IPS-NIHi7 (cell line): ENCODE data around the gene TEAD1.

Experiments used
- DNase-seq: peaks from one replicate; pipeline ENCODE4 v3.0.0; 2012; ENCODE audit warnings: mixed read lengths; ENCODE audit errors: extremely low spot score

The TEAD1 gene

DNA sequence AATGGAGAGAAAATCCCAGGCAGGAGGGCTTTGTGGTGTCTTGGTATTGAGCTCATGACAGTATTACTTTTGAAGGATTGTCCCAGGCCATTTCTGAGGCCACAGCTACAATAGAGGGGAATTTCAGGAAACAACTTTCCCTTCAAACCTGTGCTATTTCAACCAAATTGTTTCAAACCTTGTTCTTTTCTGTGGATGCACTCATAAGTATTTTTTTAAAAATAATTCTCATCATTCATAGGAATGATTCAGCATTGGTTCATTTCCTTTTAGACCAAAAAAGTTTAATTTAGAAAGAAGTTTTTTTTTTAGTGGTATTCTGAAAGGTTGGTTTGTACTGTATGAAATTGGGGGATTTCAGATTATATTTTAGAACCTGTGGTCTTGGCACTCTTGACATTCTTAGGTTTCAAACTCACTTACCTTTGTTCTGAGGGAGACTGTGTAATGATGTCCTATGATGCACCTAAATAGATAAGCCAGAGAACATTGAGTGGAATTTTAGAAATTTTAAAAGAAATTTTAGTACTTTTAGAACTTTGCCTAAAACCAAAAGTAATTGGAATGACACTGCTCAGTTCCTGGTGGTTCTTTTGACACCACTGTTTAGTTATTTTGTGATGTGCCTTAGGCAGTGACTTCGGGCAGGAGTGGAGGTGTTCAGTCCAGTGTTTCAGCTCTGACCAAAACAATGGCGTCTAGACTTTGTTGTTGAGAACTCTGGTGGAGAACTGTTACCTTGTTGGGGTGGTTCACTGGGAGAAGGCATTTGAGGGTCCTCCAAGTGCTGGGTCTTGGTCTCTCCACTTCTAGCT, 12.2 kb downstream of the TEAD1 start:
- DNase-seq: no peak

DNA sequence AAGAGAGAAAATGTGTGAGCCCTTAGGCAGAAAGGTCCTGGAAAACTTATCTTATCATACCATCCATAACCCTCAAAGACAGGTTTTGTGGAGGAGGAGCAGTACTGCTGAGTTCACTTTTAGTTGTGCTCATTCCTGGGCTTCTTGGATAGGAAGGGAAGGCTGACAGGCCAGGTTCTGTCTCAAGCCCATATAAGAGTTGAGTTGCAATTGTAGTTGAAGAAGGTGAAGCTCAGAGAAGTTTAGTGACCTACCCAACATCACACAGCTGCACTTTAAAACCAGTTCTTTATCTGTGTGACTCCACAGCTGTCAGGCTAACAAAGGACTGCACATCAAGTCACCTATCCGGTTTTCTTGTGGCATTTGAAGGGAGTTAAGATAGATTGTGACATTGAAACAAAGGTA, 13.0 kb downstream of the TEAD1 start:
- no peak for DNase-seq

DNA sequence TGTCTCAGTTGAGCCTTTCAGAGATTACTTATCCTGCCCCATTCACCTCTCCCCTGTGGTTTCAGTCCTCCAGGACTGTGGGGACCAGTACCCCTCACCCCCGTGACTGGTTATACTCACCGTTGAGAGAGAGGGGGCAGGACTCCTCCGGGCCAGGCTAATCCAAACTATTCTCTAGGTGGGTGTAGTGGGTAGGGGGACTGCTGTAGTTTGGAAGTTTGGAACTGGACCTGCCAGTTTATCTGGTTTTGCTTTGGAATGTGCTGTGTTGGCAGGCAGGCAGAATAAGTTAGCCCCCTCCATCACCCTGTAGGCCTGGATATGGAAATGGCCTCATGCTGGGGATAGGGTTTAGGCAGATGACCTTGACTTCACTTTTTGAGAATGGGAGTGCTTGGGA, 13.5 kb downstream of the TEAD1 start:
- peak; percentile 65 for DNase-seq

DNA sequence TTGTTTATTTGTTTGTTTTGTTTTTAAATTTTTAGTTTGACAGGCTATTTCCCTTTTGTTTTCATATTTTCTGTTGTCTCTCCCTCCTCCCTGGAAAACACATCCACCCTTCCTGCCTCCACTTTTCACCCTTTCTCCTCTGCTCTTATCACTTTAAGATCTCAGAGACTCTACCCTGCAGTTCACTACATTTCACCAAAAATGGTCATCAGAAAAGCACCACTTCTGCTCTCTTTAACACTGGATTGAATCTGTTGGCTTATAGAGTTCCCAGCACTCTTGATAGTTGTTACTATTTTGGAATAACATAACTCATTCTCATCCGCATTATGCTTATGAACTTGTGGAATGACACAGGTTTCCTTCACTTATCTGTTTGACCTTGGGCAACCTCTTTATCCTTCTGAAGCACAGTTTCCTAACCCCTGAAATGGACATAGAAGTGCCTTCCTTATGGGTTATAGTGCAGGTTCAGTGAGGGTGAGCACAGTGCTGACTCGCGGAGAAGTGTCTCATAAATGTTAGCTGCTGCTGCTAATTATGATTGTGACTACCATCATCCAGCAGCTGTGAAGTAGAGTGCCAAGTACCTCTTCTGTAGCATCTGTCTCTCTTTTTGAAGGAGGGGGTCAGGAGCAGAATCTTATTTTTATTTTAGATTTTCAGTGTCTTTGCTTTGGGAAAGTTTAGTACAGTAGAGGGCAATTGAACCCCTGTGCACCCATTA, 15.0 kb downstream of the TEAD1 start:
- no peak for DNase-seq

DNA sequence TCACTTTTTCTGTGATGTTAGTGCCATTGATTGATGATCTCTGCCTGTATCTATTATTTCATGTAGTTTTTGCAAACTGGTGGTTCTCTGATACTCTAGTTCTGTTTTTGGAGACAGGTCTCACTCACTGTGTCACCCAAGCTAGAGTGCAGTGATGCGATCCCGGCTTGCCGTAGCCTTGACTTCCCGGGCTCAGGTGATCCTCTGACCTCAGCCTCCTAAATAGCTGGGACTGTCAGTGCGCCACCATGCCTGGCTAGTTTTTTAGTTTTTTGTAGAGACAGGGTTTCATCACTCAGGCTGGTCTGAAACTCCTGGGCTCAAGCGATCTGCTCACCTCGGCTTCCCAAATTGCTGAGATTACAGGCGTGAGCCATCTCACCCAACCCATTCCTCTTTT, 16.4 kb downstream of the TEAD1 start:
- DNase-seq: no peak

DNA sequence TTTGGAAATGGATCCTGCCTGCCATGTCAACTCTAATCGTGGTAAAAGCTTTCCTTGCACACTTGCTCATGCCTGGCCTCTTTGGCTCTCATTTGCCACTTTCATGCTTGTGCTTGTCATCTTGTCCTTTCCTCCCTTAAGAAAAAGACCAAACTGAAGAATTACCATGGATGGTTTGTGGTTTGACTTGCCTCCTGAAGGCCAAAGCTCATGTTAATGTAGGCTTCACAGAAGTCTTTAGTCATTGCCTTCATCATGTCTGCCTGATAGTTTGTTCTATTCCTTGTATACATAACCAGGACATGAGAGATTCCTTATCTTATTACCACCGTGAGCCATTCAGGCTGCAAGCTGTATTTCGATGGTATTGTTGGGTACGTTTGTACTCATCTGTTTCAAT, 17.3 kb downstream of the TEAD1 start:
- DNase-seq: no peak

DNA sequence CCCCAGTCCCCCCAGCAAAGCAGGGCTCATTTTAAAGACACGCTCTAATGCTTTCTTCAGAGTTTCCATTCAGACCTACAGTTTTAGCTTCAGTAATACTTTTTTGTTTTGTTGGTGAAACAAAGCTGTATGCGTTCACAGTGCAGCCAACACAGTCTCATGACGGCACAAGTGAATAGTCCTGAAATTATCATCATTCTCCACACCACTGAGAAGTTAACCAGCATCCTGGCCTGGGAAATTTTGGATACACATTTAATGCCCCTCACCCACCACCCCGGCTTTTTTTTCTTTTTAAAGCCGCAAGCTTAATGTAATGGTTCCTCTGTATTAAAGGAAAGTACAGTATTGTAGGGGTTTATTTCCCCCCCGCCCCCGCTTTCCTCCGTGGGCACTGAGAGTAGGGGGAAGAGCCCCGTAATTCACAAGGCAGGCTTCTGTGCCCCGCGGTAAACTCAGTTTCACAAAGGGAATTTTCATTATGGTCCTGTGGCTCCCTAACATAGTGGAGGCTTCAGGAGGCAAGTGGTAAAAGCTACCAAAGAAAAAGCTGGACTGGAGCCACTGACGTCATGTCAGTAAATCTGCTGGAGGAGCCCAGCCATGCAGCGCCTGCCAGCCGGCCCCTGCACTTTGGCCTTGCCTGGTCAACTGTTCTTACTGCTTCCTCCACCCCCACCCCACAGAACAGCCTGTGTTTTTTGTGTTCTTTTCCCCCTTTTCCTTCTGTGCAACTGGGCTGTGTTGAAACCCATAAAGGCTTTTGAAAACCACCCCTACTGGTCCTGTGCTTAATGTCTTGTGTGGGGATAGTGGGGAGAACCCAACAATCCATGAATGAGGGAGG, 18.2 kb downstream of the TEAD1 start:
- no peak for DNase-seq

DNA sequence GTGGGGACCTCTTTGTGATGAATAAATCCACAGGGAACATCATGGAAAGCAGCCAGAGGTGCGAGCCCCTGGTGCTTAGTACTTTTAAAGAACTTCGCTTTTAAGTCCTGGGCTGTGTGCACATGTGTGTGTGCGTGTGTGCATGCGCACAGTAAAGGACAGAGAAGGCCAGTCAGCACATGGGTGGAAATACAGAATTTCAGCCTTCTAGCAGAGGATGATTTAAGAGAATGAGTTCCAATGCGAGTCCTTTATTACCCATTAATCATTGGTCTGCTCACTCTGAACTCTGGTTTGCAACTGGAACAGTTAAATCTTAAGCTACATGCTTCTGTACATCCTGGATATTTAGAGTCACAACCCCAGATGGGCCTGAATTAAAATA, 18.9 kb downstream of the TEAD1 start:
- DNase-seq: no peak

DNA sequence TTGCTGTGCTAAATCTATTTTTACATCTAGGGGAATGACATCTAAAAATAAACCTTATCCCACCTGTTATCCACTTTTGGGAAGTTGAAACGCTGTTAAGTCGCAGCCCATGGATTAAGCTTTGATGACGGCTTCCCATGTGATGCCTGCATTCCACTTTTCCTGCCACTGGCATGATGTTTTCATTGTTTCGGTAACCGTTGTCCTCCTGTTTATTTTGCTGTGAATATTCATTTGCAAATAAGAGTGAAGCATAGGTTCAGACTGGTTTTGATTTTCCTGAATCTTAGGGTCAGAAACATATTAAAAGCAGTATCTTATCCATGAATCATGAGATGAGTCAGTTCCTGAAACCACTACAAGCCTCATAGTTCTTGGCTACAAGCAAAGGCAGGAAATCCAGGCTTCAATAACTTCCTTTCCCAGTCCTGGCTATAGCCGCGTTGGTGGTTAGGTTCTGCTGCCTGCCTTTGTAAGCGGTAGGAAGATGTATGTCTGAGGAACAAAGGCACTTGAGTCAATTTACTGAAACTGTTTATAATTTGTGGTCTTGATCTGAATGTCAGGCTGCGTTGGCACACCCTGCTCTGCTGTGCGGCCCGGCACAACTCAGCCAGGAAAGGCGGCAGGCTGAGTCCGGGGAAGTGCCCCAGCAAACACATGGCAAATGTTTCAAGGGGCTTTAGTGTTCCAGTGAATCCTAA, 19.4 kb downstream of the TEAD1 start:
- DNase-seq: no peak

DNA sequence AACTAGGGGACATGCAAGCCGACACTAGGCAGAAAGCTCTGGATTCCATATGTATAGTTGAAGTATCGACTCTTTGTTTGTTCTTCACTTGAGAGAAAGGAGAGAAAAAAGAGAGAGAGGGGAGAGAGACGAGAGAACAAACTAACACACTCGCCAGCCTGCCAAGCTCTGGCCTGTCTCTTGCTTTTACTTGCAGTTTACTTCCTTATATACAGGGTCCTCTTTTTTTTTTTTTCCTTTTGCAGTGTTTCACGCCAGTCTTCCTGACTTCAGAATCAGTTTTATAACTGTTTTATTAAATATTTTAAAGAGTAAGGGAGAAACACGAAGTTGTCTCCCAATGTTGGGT, 19.9 kb downstream of the TEAD1 start:
- DNase-seq: no peak

DNA sequence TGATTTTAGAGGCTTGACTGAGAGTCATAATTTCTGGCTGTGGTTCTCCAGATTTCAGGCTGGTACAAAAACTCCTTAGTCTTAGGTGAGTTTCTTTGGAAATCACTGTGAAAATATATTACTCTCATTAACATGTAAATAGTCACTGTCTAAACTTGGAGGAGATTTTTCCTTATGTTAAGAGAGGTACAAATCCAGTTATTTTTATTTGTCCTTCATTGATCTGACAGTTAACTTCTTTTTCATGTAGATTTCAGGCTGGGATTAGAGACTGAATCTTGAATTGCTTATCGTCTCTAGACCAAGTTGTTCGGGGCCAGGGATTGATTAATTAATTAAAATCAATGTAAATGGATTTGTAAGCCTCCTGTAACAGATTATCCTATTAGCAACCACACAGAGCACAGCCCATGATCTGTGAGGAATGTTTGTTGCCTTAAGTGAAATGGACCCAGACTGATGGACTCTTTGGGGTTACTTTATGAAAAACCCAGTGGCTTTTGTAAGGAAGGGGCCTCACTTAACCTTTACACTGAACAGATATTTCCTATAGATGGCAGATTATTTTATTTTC, 21.1 kb downstream of the TEAD1 start:
- DNase-seq: no peak

DNA sequence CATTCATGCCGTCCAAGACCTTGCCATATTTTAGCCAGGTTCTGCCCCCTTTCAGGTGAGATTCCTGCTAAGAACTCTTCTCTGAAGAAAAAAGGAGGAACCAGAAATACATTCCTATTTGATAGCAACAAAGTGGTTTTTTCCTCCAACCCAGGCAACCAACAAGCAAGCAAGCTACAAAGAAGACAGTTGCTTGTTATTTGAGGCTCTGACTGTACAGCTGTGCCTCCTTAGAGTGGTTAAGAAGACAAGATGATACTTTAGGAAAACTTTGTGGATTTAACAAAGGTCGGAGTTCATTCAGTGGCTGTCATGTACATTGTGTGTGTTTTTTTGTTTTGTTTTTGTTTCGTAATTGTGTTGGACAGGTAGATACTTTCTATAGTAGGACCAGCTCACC, 21.7 kb downstream of the TEAD1 start:
- DNase-seq: no peak

DNA sequence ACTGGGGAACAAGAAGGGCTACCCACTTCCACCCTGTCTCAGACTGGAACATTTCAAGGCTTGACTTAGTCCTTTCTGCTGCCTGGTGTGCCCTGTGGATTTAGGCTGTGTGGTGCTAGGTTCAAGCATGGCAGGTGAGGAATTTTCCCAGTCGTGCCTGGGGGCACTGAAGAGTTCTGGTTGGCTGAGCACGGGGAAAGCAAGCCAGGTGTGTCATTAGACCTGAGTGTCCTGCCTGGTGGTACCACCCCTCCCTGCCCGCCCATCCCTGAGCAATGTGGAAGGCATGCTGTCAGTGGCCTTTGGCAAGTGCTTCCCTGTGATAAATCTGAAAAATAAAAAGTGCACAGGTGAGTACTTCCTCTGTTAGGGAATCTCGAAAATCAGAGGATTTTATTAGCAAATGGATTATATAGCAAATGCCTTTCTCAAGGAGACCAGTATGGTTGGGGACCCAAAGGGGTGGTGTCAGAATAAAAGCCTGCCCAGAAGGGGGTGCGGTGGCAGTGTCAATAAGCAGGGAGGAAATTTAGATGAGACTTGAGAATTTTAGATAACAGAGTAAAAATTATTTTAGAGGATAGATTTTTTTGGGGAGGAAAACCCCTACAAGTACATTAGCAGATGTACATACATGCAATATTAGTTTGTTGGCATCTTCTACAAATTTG, 22.8 kb downstream of the TEAD1 start:
- DNase-seq: no peak

DNA sequence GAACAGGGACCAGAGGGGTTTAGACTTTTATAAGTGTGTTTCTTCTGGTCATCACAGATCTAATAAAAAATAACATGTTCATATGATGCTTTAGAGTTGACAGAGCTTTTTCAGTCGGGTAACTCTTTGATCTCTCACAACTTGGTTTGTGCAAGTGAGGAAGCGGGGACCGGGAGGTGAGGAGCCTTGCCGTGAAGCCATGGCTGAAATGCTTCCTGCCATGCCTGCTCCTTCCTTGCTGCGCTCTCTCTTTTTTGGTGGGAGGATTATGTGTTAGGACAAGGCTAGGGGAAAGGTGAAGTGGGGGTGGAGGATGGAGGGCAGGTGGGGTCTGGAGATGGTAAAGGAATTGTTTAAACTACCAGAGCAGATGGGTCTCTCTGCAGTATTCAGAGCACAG, 23.8 kb downstream of the TEAD1 start:
- DNase-seq: no peak

DNA sequence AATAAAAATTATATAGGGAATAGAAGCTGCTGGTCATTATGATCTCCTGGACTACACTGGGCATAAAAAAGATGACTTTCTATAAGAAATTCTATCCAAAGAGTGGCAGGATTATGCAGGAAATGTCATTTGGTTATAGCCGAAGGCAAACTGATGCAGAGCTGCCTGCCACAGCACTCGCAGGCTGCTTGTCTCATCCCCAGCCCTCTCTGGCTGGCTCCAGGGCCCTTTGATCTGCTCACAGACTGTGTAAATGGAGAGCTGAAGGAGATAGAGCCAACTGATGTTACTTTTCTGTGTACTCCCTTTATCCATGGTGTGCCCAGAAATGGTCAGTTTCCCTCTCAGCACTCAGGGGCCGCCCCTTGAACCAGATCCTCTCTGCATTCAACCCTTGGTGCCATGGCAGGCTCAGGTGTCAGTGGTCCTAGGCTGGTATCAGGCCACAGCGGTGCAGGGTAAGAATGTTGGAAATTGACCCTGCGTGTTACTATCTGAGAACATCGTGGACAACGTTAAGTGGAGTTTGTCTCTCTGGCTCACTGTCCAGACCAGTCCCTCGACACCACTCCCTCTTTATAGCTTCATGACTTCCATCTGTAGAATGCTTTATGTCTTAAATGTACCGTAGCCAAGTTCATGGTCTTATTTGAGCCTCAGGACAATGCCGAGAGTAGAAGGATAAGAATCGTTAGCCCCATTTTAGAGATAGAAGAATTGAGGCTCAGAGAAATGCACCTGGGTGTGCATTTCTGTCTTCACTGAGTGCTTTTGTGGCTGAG, 27.8 kb downstream of the TEAD1 start:
- no peak for DNase-seq

DNA sequence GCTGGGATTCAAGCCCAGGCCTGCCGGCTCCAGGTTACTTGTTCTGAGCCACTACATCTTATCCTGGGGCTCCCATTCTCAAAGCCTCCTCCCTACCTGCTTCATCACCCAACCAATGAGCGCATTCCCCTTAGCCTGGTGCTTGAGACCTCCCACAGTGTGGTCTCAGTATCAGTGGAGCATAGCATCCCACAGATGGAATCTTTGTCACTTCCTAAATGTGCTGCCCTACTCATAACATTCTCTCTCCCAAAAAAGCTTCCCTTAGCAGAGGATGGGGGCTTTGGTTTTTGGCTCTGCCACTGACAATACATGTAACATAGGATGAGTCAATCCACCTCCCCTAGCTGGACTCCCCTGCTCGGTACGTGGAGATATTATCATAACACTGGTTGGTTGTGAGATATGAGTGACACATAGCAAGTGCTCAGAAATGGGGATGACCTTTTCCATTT, 28.8 kb downstream of the TEAD1 start:
- no peak for DNase-seq

DNA sequence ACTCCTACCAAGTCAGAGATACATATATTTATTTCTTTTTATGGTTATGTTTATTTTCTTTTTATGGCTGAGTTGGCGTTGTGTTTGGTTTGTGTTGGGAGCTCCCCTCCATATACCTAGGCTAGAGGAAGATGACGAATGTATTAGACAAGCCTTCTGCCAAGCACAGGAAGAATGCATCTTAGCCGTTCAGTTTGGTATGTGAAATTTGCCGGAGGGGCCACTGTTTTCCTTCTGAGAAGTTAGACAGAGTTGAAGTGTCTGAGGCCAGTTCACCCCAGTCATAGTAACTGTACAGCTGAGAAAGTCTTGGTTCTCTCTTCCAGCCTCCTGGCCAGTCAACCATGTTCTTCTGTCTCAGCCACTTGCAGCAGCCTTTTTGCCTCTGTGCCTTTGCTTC, 29.8 kb downstream of the TEAD1 start:
- no peak for DNase-seq

DNA sequence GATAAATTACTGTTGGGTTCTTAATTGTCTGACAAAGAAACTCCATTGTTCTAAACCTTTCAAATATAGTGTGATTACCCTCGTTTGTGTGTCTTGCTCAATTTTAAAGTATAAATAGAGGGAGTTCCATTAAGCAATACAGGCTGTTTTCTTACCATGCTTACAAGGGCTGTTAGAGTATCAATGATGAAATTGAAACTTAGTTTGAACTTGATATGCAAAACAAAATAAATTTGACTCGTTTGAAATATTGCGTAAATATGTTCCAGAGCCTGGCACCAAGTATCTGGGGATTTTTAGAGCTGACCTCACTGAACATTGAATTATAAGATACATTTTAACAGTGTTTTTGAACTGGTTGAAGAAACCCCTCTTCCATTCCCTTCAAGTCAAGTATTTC, 31.7 kb downstream of the TEAD1 start:
- DNase-seq: no peak

DNA sequence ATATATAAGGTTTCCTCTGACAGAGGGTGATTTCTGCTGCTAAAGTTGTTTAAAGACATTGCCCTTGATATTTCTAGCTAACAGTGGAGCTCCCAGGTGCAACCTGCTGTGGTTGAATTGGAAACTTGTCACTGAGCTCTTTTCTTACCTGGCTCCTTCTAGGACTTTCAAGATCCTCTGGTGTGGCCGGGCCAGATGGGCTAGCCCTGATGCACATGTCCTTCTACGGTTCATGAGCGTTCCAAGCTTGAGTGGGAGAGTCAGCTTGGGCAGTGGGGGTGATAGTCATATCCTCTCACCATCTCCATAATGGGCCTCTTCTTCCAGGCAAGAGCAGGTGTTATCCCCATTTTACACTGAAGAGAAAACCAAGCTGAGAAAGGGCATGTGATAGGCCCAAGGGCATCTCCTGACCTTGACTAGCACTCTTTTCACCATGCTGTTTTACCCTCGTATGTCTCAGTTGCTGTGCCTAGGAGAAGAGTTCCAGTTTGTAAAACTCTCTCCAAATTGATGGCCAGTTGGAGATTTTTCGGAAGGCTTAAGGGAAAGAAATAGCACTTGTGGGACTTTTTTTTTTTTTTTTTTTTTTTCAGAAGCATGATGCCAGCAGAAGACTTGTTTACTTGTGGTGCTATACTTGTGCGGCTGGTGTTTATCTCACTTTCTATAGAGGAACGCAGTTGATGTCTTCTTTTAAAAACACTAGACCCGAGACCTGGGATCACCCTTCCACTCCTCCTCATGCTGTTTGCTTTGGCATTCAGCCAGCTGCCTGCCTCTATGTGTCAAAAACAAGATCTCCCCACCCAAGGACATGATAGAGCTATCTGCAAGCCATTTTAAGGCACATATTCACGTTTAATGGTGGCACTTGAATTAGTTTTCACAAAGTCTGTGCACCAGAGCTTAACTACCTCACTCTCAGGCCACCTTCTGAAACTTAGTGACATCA, 32.6 kb downstream of the TEAD1 start:
- no peak for DNase-seq
